NB4 (cell line): ENCODE results near the gene CD52.

Experiments used
- MYC ChIP-seq: IDR thresholded peaks from 2 replicates; pipeline ENCODE4 v1.6.1; 2011; ENCODE audit warnings: low read depth, low read length
- POLR2A ChIP-seq: IDR thresholded peaks from 2 replicates; pipeline ENCODE4 v1.6.1; 2011; ENCODE audit warnings: mild to moderate bottlenecking; ENCODE audit not compliant: insufficient read length; ENCODE audit errors: extremely low read depth

- no peak for TF ChIP-seq POLR2A
- TF ChIP-seq MYC: no peak
These were observed 34.0 kb downstream of the CD52 start for GRCh38 chr1:26351590-26352337.
